CD1c-positive myeloid dendritic cell (primary cell): ENCODE results near the gene ZNF576.
"Not testable (repeated sequence)": the region's sequence is repeated elsewhere in the genome, so short reads cannot be mapped to it uniquely, and the experiment has no call there.

Source experiments
- DNase-seq: peaks from one replicate; pipeline ENCODE4 v3.0.0-alpha.2; 2016; ENCODE audit errors: extremely low spot score

The ZNF576 gene

DNA sequence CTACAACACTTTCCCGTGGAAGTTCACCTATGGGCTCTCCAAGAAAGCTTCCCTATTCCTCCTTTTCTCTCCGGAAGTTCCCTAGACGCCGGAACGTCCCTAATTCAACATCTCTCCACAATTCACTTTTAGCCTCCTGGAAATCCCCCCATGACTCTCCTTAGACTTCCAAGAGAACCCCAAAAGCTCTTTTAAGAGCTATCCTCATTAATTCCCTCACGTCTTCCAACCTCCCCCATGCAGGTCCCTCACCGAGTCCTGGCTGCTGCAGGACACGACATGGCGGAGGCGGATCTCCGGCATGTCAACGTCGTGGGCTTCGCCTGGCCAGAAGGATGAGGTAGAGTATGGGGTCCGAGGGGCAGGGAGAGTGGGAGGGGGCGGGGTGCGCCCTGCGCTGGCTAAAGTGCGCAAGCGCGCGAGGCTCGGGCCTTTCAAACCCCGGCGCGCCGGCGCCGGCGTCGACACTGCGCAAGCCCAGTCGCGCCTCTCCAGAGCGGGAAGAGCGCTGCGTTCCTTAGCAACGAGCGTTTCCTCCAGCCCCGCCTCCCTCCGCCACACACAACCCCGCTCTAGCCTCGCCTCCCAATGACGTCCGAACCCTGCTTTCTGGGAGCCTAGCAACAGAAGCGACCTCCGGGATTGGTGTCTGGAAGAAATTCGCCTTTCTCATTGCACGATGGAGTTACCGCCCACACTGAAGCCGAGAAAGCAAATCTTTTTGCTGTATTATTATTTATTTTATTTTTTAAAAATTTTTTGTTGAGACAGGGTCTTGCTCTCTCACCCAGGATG lies 21.0 kb upstream of the ZNF576 start, which contains the start of the genes PINLYP and XRCC1:
PINLYP (plus strand) TSS at position 646 of the 795 bp plus-strand sequence. CDS start 1,391 bp downstream, outside the sequence.
XRCC1 (minus strand) TSS at position 372 of the 795 bp plus-strand sequence; CDS start at position 303, 69 bp downstream.
- peak; percentile 99 for DNase-seq

DNA sequence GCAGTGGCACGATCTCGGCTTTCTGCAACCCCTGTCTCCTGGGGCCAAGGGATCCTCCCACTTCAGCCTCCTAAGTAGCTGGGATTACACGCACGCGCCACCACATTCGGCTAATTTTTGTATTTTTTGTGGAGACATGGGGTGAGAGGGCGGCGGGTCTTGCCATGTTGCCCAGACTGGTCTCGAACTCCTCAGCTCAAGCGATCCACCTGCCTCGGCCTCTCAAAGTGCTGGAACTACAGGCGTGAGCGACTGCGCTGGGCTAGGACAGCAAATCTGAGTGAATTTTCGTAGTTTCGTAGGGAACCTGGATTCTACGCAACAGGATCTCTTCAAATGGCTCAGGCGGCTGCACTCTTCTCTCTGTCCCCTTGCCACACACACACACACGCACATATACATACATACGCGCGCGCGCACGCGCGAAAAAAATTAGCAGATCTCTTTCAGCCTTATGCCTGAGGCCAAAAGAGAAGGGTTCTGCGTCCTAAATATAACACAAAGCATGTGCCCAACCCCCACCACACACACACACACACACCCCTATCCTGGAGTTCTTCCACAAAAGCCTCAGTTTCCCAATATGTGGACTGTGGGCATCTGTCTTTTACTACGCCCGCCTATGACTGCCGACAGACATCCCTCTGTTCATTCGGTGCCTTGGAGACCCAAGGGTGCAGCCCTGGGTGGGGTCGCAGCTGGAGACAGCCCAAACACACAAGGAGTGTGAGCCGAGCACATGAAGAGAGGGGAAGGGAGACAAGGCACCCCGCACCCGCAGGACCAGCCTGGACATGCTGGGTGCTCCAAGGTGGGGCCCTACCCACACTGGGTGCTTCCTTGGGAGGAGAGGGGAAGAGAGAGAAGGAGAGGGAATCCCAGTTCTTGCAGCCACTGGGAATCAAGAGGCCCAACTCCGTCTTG lies 20.2 kb upstream of the ZNF576 start:
- no peak for DNase-seq

DNA sequence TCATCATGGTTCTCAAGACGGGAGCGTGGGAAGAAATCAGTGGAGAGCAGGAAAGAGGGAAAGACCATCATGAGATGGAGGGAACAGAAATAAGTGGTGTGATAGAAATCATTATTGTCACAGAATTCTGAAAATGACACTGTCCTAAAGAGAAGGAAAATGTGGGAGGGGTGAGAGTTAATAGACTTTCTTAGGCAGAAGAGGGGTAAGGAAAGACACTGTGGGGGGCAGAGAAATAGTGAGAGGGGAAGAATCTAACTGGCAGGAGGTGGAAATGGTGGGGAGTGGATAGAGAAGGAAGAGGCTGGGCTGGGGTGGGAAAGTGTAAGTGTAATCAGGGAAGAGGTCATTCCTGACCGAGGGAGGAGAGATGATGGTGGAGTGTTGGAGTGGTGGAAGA lies 17.6 kb upstream of the ZNF576 start:
- no peak for DNase-seq

DNA sequence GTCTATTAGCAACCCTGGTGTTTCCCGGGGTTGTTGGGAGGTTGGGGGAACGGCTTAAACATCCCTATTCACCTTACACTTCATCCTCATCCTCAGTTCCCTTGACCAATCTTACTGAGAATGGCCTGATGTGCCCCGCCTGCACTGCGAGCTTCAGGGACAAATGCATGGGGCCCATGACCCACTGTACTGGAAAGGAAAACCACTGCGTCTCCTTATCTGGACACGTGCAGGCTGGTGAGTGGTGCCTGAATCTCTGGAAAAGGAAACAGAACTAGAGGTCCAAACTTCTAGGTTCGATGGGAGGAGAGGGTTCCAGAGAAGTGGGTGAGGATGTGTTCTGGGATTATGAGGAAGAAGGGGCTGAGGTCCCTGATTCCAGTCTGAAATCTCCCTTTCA lies 14.9 kb upstream of the ZNF576 start:
- DNase-seq: no peak

DNA sequence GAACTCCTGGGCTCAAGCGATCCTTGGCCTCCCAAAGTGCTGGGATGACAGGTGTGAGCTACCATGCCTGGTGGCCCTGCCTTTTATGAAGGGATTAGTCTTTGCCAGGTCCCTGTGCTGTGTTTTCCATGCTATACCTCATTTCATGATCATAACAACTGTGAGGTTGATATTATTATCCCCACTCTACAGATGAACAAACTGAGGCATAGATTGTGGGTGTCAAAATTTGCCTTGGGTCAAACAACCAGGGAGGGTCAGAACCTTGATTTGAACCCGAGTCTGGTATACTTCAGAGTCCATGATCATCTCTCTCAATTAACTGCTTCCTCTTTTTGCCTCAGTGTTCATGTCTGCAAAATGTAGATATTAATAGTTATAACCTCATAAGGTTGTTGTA lies 13.9 kb upstream of the ZNF576 start:
- DNase-seq: no peak

DNA sequence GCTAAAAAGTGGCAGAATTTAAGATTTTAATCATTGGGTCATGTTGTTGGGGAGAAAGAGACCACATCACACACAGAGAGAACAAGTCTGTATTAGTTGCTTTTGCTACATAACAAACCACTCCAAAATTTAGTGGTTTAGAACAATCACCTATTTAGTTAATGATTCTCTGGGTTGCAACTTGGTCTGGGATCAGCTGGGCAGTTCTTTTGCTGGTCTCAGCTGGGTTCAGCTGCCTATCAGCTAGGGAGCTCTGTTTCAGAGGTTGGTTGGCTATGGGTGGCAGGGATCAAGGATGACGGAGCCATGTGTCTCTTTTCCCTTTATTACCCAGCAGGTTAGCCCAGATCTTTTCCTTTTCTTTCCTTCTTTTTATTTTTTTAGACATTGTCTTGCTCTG lies 11.9 kb upstream of the ZNF576 start:
- no peak for DNase-seq

DNA sequence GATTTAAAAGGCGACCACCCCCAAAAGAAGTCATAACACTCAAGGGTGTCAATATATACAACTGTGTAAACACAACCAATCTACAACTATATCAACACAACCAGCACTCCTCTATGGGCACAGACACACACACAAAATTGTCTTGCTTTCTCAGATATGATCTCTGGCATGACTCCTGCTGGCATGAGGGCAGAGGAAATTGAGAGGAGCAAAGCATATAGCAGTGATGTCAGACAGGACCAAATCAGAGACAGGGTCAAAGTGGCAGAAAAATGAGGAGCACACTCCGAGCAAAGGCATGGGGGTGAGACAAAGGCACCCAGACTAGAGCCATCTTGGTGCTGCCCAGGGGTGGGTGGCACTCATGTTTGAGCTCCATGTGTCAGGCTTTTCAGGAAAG lies 10.0 kb upstream of the ZNF576 start:
- DNase-seq: no peak

DNA sequence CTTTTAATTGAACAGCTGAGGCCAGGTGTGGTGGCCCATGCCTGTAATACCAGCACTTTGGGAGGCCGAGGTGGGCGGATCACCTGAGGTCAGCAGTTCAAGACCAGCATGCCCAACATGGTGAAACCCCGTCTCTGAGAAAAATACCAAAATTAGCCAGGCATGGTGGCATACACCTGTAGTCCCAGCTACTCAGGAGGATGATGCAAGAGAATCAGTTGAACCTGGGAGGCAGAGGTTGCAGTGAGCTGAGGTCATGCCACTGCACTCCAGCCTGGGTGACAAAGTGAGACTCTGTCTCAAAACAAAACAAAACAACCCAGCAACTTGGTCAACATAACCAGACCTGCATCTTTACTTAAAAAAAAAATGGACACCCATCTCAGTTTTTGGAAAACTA lies 9.4 kb upstream of the ZNF576 start:
- not testable (repeated sequence) for DNase-seq

DNA sequence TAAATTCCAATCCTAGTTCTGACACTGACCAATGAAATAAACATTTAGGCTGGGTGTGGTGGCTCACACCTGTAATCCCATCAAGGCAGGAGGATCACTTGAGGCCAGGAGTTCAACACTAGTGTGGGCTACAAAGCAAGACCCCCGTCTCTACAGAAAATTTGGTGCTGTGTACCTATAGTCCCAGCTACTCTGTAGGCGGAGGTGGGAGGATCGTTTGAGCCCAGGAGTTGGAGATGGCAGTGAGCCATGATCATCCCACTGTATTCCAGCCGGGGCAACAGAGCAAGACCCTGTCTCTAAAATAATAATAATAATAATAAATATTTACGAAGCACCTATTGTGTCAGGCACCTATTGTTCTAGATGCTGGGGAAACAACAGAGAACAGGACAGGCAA lies 7.1 kb upstream of the ZNF576 start:
- no peak for DNase-seq

DNA sequence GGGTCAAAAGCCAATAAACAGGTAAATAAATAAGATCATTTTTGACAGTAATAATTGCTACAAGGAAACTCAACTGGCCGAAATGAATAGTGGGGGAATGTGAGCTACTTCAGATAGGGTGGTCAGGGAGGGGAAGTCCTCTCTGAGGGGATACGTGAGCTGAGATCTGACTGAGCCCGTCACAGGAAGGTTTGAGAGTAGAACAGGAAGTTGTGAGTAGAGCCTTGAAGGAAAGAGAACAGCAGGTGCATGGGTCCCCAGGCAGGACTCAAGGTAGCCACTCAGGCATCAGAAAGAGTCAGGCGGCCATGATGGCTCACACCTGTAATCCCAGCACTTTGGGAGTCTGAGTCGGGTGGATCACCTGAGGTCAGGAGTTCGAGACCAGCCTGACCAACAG lies 6.7 kb upstream of the ZNF576 start:
- no peak for DNase-seq

DNA sequence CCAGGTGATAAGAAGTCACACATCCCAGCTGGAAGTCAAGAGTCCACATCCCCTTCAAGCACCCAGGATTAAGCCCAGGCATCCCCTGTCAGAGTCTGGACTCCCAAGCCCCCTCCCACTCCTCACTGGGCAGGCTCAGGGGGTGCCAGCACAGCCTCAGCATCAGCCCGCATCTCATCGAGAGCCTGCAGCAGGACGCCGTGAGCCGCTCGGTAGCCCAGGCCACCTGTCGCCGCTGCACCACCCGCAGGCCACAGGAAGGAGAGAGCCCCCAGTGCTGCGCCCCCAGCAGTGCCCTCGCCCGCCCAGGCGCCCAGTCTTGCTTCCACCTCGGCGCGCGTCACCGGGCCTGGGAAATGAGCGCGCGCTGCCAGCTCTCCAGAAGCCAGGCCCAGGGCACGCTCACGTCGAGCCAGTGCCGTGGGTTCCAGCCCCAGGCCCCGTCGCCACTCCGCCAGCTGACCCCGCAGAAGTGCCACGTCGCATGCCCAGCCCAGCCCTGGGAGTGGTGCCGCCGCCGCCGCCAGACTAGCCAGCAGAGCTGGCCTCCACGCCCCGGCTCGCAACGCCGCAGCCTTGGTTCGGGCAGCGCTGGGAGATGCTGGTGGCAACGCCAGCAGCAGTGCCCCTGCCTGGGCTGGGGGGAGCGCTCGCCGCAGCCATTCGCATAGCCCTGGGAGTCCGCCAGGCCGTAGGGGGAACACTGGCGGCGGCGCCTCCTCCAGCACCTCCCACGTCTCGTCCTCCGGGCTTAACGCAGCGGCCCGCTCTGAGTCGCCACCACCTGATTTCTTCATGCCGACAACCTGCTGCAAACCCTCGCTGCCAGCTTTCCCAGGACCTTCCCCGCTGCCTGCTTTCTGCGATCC lies 4.3 kb upstream of the ZNF576 start:
- no peak for DNase-seq

DNA sequence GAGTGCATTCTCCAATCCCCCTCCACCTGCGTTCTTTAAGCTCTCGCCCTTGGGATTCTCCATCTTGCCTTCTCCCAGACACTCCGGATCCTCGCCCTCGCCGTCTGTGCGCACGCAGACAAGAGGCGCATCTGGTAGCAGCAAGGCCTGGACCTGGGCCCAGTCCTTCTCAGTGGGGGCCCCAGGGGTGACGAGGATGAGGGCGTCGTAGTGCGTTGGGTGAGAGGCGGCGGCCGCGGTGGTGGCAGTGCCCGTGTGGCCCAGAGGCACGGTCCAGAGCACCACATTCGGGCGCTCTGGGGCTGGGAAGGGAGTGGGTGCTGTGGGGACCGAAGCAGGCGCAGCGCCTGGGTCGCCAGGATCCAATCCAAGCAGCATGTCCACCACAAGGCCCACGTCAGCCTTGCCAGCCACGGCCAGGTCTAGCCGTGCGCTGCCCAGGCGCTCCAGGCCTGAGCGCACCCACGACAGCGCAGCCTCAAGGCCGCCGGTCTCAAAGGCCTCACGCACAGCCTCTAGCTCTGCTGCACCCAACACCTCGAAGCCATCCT lies 3.5 kb upstream of the ZNF576 start:
- no peak for DNase-seq

DNA sequence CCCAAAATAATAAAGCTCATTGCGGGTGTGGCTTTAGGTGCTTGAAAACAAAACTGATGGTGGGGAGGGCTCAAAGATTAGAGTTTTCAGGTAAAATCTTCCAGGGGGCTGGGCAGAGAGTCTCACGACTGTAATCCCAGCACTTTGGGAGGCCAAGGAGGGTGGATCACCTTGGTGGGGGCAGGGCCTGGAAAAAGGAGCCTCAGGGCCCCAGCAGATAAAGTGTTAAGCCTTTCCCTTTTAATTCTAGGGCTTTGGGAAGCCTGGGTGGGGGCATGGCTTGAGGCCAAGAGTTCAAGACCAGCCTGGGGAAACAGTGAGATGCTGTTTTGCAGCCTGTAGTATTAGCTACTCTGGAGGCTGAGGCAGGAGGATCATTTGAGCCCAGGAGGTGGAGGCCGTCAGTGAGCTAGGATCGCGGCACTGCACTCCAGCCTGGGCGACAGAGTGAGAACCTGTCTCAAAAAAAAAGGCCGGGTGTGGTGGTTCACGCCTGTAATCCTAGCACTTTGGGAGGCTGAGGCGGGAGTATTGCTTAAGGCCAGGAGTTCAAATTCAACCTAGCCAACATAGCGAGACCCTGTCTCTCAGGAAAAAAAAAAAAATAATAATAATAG lies 2.2 kb upstream of the ZNF576 start:
- no peak for DNase-seq

DNA sequence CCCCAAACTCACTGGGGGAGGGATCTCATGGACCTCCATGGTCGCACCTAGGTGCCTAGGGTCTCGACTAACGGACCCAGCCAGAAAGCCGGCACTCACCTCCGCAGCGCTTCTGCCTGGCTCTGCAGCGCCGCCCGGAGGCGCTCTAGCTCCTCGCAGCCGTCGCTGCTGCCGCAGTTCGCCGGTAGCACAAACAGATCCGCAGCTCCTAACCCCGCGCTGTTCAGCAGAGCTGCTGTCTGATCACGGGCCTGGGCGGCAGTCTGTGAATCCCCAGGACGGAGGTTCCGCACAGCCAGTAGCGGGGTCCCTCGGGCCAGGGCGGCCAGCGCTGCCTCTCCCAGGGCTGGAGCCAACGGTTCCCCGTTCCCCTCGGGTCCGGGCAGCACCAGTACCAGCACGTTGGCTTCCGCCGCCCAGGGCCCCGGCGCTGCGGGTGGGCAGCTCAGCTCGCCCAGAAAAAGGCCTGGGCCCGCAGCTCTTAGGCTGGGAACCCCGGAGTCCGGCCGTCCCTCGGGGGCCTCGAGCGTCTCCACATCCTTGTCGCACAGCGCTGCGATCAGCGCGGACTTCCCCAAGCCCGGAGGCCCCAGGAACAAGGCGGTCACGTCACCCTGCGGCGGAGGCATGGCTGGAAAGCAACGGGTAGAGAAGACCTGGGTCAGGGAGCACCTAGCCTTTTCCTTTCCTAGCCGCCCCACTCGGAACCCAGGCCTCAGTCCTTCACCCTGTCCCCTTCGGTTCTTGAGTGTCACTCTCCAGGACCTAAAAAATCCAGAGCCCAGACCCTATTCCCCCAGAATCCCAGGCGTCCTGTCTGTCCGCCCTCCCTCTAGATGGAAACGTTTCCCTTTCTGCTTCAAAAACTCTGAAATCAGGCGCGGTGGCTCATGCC lies 1.4 kb upstream of the ZNF576 start:
- peak; percentile 78 for DNase-seq

DNA sequence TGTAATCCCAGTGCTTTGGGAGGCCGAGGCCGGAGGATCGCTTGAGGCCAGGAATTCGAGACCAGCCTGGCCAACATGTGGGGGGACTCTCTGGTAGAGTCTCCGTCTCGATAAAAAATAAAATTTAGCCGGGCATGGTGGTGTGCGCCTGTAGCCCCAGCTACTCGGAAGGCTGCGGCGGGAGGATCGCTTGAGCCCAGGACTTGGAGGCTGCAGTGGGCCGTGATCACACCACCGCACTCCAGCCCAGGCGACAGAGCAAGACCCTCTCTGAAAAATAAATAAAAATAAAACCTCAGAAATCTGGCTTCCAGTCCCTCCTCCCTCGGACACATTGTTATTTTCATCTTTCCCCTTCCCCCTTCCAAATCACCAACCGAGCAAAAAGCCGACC lies 793 bp upstream of the ZNF576 start:
- no peak for DNase-seq

DNA sequence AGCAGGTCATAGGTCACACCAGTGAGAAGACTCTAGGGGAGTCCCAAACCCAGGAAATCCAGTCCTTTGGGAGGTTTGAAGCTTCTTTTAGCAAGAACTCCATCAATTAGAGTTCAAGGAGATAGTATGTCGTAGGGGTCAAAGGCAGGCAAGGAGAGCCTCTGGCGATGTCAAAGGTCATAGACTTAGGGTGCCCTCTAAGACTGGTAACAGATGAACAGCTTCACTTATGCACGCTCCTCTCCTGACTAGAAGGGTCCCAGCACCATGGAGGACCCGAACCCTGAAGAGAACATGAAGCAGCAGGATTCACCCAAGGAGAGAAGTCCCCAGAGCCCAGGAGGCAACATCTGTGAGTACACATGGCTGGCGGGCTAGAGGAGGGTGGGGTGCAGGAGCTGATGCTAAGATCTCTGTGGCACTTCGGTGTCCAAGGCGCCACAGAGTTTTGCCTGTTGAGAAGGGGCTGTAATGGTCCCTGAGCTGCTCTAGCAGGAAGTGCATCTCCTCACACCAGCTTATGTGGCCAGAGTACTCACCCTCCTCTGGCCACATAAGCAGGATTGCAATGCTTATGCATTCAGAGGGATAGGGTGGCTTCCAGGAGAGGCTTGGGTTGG lies 557 bp downstream of the ZNF576 start:
- DNase-seq: no peak

DNA sequence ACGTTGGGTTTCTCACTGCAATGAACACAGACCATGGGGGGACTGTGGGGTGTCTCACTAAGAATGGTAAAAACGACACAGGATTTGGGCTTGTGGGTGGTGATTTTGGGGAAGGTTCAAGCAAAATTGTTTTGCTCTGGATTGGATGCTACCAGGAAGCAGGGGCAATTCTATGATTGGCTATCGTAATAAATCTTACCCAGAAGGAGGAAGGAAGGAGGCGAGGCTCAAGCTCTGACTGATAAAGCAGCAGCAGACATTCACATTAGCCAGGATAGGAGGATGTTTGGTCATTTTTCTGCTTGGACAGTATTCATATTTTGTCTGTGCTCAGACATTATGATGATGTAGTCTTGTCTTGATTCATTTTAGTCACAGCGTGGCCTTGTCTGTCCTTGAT lies 1.5 kb downstream of the ZNF576 start:
- peak; percentile 40 for DNase-seq

DNA sequence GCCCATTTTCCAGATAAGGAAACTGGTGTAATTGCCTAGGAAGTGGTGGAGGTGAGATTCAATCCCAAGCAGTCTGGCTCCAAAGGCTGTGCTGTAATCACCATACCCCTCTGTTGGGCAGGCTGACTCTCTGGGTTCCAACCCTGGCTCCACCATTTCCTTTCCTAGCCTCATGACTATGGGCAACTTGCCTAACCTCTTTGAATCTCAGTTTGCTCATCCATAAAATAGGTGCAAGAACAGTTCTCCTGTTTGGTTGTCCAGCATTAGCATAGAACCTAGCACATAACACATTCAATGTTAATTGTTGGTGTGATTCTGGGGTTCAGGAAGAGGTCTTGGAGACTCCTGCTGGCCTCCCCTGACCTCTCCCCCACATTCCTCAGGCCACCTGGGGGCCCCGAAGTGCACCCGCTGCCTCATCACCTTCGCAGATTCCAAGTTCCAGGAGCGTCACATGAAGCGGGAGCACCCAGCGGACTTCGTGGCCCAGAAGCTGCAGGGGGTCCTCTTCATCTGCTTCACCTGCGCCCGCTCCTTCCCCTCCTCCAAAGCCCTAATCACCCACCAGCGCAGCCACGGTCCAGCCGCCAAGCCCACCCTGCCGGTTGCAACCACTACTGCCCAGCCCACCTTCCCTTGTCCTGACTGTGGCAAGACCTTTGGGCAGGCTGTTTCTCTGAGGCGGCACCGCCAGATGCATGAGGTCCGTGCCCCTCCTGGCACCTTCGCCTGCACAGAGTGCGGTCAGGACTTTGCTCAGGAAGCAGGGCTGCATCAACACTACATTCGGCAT lies 2.2 kb downstream of the ZNF576 start:
- no peak for DNase-seq
